K562 (cell line): ENCODE results near the gene RARA. TPM values are rescaled to one million over a fixed set of nuclear protein-coding genes. Genes with fewer than 3 reads are reported as not detected.
A peak's percentile ranks its signal among the peaks of the same experiment; 100 is the strongest.

Experiments
- ASH1L ChIP-seq: fragments of 450-650 bp; IDR thresholded peaks from 2 replicates; pipeline ENCODE4 v1.6.1; 2018; ENCODE audit warnings: borderline replicate concordance, mild to moderate bottlenecking, low read depth; ENCODE audit not compliant: partially characterized antibody
- CBFA2T2 ChIP-seq: fragments of 450-650 bp; conservative IDR thresholded peaks from 2 replicates; pipeline ENCODE4 v1.6.1; 2017; ENCODE audit warnings: mild to moderate bottlenecking
- CBFA2T3 ChIP-seq: fragments of 450-650 bp; IDR thresholded peaks from 2 replicates; pipeline ENCODE4 v1.6.1; 2017
- CBX2 ChIP-seq: fragments of 200-600 bp; sonication (generic); IDR thresholded peaks from one replicate; pipeline ENCODE4 v1.6.1; 2012; ENCODE audit warnings: mild to moderate bottlenecking, low read length, inconsistent platforms; ENCODE audit not compliant: insufficient read depth, poor library complexity, severe bottlenecking
- DPF2 ChIP-seq: fragments of 450-650 bp; IDR thresholded peaks from 2 replicates; pipeline ENCODE4 v1.6.1; 2016
- EWSR1 ChIP-seq: fragments of 450-650 bp; IDR thresholded peaks from 2 replicates; pipeline ENCODE4 v1.6.1; 2018; ENCODE audit warnings: borderline replicate concordance, mild to moderate bottlenecking, low read depth, moderate library complexity; ENCODE audit not compliant: partially characterized antibody
- FIP1L1 ChIP-seq: fragments of 200-400 bp; formaldehyde crosslinking; IDR thresholded peaks from 2 replicates; pipeline ENCODE4 v1.6.1; 2018; ENCODE audit warnings: mild to moderate bottlenecking, low read depth, low read length; ENCODE audit not compliant: poor library complexity, severe bottlenecking
- FOXA1 ChIP-seq: fragments of 450-650 bp; IDR thresholded peaks from 2 replicates; pipeline ENCODE4 v1.6.1; 2016; ENCODE audit warnings: mild to moderate bottlenecking, borderline replicate concordance
- FOXM1 ChIP-seq, 2 experiments: fragments of 450-650 bp in 1 of 2; sonication (generic) in 1 of 2; formaldehyde crosslinking in 1 of 2; IDR thresholded peaks; 2 replicates each; pipeline versions ENCODE4 v1.6.1 to v1.9.0; 2017 to 2022; ENCODE audit warnings: low read depth in 2 of 2, mild to moderate bottlenecking in 2 of 2, missing genetic modification reagents in 1 of 2, moderate library complexity in 1 of 2
- FOXP1 ChIP-seq: sonication (generic); formaldehyde crosslinking; IDR thresholded peaks from 2 replicates; pipeline ENCODE4 v1.8.0; 2022; ENCODE audit warnings: mild to moderate bottlenecking, missing genetic modification reagents
- HDAC2 ChIP-seq: fragments of 450-650 bp; IDR thresholded peaks from 2 replicates; pipeline ENCODE4 v1.6.1; 2016; ENCODE audit warnings: mild to moderate bottlenecking
- HDAC8 ChIP-seq: fragments of 450-650 bp; IDR thresholded peaks from 2 replicates; pipeline ENCODE4 v1.6.1; 2016; ENCODE audit warnings: mild to moderate bottlenecking, missing genetic modification characterization, moderate library complexity, missing compliant biosample characterization
- HNRNPK ChIP-seq: fragments of 200-400 bp; formaldehyde crosslinking; IDR thresholded peaks from one replicate; pipeline ENCODE4 v1.6.1; 2018; ENCODE audit warnings: mild to moderate bottlenecking, low read depth, low read length; ENCODE audit not compliant: poor library complexity, severe bottlenecking
- HNRNPLL ChIP-seq: fragments of 200-400 bp; formaldehyde crosslinking; IDR thresholded peaks from 2 replicates; pipeline ENCODE4 v1.6.1; 2017; ENCODE audit warnings: low read length, low read depth, mild to moderate bottlenecking; ENCODE audit not compliant: poor library complexity, severe bottlenecking
- ILF3 ChIP-seq: fragments of 450-650 bp; IDR thresholded peaks from 2 replicates; pipeline ENCODE4 v1.6.1; 2018; ENCODE audit warnings: antibody characterized with exemption, mild to moderate bottlenecking, moderate library complexity, borderline replicate concordance
- IRF2 ChIP-seq: sonication (generic); formaldehyde crosslinking; IDR thresholded peaks from 2 replicates; pipeline ENCODE4 v1.8.1; 2022; ENCODE audit warnings: mild to moderate bottlenecking, missing genetic modification reagents
- MAFF ChIP-seq: IDR thresholded peaks from 2 replicates; pipeline ENCODE4 v1.6.1; 2012; ENCODE audit warnings: low read length, improper control_type of control experiment
- MTA2 ChIP-seq: fragments of 450-650 bp; IDR thresholded peaks from 2 replicates; pipeline ENCODE4 v1.6.1; 2016; ENCODE audit warnings: low read depth
- NCOA1 ChIP-seq: fragments of 450-650 bp; IDR thresholded peaks from 2 replicates; pipeline ENCODE4 v1.6.1; 2016; ENCODE audit warnings: low read depth
- NR4A1 ChIP-seq, 2 experiments: fragments of 250-450 bp in 1 of 2; fragments of 450-650 bp in 1 of 2; sonication (Bioruptor Pico) in 1 of 2; IDR thresholded peaks; 2 replicates each; pipeline versions ENCODE4 v1.4.0 to v1.6.1; 2016 to 2020; ENCODE audit warnings: mild to moderate bottlenecking in 2 of 2, missing compliant biosample characterization in 1 of 2, missing genetic modification characterization in 1 of 2, moderate library complexity in 1 of 2
- PATZ1 ChIP-seq: fragments of 250-450 bp; sonication (Bioruptor Pico); IDR thresholded peaks from 2 replicates; pipeline ENCODE4 v1.5.0; 2020; ENCODE audit warnings: mild to moderate bottlenecking, borderline replicate concordance
- SIN3B ChIP-seq: fragments of 450-650 bp; IDR thresholded peaks from 2 replicates; pipeline ENCODE4 v1.6.1; 2017; ENCODE audit warnings: low read depth, mild to moderate bottlenecking, moderate library complexity
- TCF3 ChIP-seq: sonication (generic); formaldehyde crosslinking; IDR thresholded peaks from 2 replicates; pipeline ENCODE4 v1.4.0; 2020; ENCODE audit warnings: mild to moderate bottlenecking, missing genetic modification reagents
- TCF7 ChIP-seq: sonication (generic); IDR thresholded peaks from 2 replicates; pipeline ENCODE4 v1.6.1; 2016; ENCODE audit warnings: antibody characterized with exemption, borderline replicate concordance
- TFAP4 ChIP-seq: sonication (generic); formaldehyde crosslinking; IDR thresholded peaks from 2 replicates; pipeline ENCODE4 v1.8.0; 2022; ENCODE audit warnings: missing genetic modification reagents, mild to moderate bottlenecking, moderate library complexity, borderline replicate concordance
- THRAP3 ChIP-seq: fragments of 450-650 bp; IDR thresholded peaks from 2 replicates; pipeline ENCODE4 v1.6.1; 2016; ENCODE audit warnings: mild to moderate bottlenecking, inconsistent platforms, borderline replicate concordance
- TSC22D4 ChIP-seq: fragments of 450-650 bp; IDR thresholded peaks from 2 replicates; pipeline ENCODE4 v1.6.1; 2016; ENCODE audit warnings: missing genetic modification characterization, missing biosample characterization, control low read depth
- ZNF140 ChIP-seq: fragments of 250-450 bp; sonication (Bioruptor Pico); IDR thresholded peaks from 2 replicates; pipeline ENCODE4 v1.8.0; 2021; ENCODE audit warnings: moderate library complexity, mild to moderate bottlenecking, inconsistent platforms
- ZNF586 ChIP-seq: fragments of 450-650 bp; formaldehyde crosslinking; conservative IDR thresholded peaks from 2 replicates; pipeline ENCODE4 v1.4.0; 2020; ENCODE audit warnings: mild to moderate bottlenecking, moderate library complexity
- polyA plus RNA-seq, 8 experiments: library from polyadenylated mRNA; depleted of rRNA in 4 of 8; stranded (reverse) in 5 of 8; unstranded in 3 of 8; fragments of >200 nt; fragmentation: Nextera tagmentation in 2 of 8; fragmentation: Illumina TruSeq in 1 of 8; extraction: Ambion mirVana in 2 of 8; extraction: Trizol in 1 of 8; gene quantifications; 2 replicates each; pipeline versions ENCODE4 v1.2.1 to v1.2.3, GENCODE V29; 2011 to 2014; ENCODE audit warnings: inconsistent platforms in 1 of 8, missing spikeins in 1 of 8
- total RNA-seq, 7 experiments: library from RNA; depleted of rRNA in 6 of 7; stranded (reverse); fragments of >200 nt in 6 of 7; fragmentation: Illumina TruSeq in 2 of 7; extraction: Trizol in 2 of 7; gene quantifications; 2 replicates each; pipeline versions ENCODE4 v1.2.1 to v1.2.3, GENCODE V29; 2011 to 2021; ENCODE audit warnings: low replicate concordance in 1 of 7

Gene RARA
- total and polyA plus RNA-seq, 9 of the 15 experiments (the other 6 are each of a cell fraction or from before 2014, with no cell fraction given): 0.10 to 28.0 (median 7.9) TPM

GRCh38 chr17:40265337-40265736 is 43.6 kb upstream of the RARA start (continued):
- no peak for TF ChIP-seq FOXA1
- no peak for TF ChIP-seq EWSR1
- peak; percentile 52 for TF ChIP-seq CBFA2T3
- 0 out of 2 replicates have a peak, but pooled peaks have one; percentile 15 for TF ChIP-seq MTA2
- TF ChIP-seq FOXP1: no peak
- TF ChIP-seq TCF3 (CRISPR knock-in tag): peak; percentile 46
- TF ChIP-seq THRAP3: no peak
- TF ChIP-seq HNRNPK: no peak
- TF ChIP-seq TSC22D4 (tag): no peak
- peak; percentile 67 for TF ChIP-seq DPF2
- no peak for TF ChIP-seq HNRNPLL
- no peak for TF ChIP-seq TCF7
- TF ChIP-seq TFAP4: peak; percentile 13; the same call in 1 of the 2 replicates
- TF ChIP-seq MAFF: no peak
- no peak for TF ChIP-seq PATZ1 (CRISPR knock-in tag)
- no peak for TF ChIP-seq SIN3B
- no peak for TF ChIP-seq IRF2 (CRISPR knock-in tag)
- TF ChIP-seq FOXM1 (IDR thresholded peaks at IDR 0.05; ENCODE audit: low read depth): 0 out of 2 replicates have a peak, but pooled peaks have one; percentile 7
- no peak for TF ChIP-seq FOXM1 (CRISPR knock-in tag; IDR thresholded peaks at IDR 0.05; ENCODE audit: low read depth)
- TF ChIP-seq CBX2: no peak
- no peak for TF ChIP-seq ASH1L
- TF ChIP-seq NR4A1 (CRISPR knock-in tag; IDR thresholded peaks at IDR 0.05): no peak
- no peak for TF ChIP-seq NR4A1 (tag; IDR thresholded peaks at IDR 0.05)
- TF ChIP-seq HDAC8 (tag): no peak
- TF ChIP-seq ZNF586 (CRISPR knock-in tag): no peak
- no peak for TF ChIP-seq ZNF140 (CRISPR knock-in tag)
- TF ChIP-seq FIP1L1: no peak
- no peak for TF ChIP-seq HDAC2
- TF ChIP-seq NCOA1: no peak
- 0 out of 2 replicates have a peak, but pooled peaks have one; percentile 7 for TF ChIP-seq CBFA2T2
- TF ChIP-seq ILF3: no peak
